Stomach (tissue), 4 donors: ENCODE measurements around the gene ANKS1B.

Experiments
- POLR2A ChIP-seq, 4 donors: fragments of 450-650 bp; IDR thresholded peaks; one replicate each; pipeline ENCODE4 v1.6.1; 2016; ENCODE audit warnings: antibody characterized with exemption in 4 of 4, control low read depth in 2 of 4, mild to moderate bottlenecking in 1 of 4, moderate library complexity in 1 of 4
- POLR2AphosphoS5 ChIP-seq, 3 donors: sonication (generic); formaldehyde crosslinking; IDR thresholded peaks; one replicate each; pipeline ENCODE4 v1.6.1; 2016; ENCODE audit warnings: antibody characterized with exemption in 3 of 3
- TF ChIP-seq, protein P1 (sequence below), 7 experiments: fragments of 450-650 bp in 4 of 7; fragments of 200-600 bp in 3 of 7; sonication (generic) in 3 of 7; IDR thresholded peaks; one replicate each; pipeline ENCODE4 v1.5.1; 2016 to 2019; ENCODE audit warnings: antibody characterized with exemption in 7 of 7, control low read depth in 2 of 7, mild to moderate bottlenecking in 1 of 7

DNA sequence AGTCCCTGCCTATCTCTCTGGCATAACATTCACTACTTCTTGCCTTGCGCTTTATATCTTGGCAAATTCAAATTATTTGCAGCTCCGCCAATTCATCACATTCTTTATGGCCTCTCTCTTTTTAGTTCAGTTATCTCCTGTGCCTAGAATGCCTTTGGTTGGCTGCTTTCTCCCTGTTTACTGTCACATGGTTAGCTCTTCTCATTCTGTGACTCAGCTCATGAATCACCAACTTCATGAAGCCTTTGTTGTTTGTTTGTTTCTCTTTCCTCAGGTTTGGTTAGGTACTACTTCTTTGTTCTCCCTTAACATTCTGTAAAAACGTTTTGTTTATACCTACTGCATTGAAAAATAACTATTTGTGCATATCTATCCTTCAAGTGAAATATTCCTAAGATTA lies 713.7 kb downstream of the ANKS1B start:
- no peak for TF ChIP-seq POLR2A (IDR thresholded peaks at IDR 0.05)
- TF ChIP-seq, protein P1, sequence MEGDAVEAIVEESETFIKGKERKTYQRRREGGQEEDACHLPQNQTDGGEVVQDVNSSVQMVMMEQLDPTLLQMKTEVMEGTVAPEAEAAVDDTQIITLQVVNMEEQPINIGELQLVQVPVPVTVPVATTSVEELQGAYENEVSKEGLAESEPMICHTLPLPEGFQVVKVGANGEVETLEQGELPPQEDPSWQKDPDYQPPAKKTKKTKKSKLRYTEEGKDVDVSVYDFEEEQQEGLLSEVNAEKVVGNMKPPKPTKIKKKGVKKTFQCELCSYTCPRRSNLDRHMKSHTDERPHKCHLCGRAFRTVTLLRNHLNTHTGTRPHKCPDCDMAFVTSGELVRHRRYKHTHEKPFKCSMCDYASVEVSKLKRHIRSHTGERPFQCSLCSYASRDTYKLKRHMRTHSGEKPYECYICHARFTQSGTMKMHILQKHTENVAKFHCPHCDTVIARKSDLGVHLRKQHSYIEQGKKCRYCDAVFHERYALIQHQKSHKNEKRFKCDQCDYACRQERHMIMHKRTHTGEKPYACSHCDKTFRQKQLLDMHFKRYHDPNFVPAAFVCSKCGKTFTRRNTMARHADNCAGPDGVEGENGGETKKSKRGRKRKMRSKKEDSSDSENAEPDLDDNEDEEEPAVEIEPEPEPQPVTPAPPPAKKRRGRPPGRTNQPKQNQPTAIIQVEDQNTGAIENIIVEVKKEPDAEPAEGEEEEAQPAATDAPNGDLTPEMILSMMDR (IDR thresholded peaks at IDR 0.05) = no peak
- TF ChIP-seq POLR2AphosphoS5 (IDR thresholded peaks at IDR 0.05) = no peak
